Endometrial microvascular endothelial cells (primary cell): Measurements from ENCODE around the gene SNAPC1. TPM values are rescaled to one million over a fixed set of nuclear protein-coding genes. Genes with fewer than 3 reads are reported as not detected.

Experiments
- in situ Hi-C: cut with HindIII; loops from 2 replicates; pipeline ENCODE4 v1.10.0; 2017; ENCODE audit warnings: low sequenced_read_pairs, low pct_unique_long_range_greater_than_20kb; ENCODE audit errors: inconsistent ontology term
- total RNA-seq: library from RNA; depleted of rRNA; stranded (reverse); fragments of >200 nt; gene quantifications from one replicate; pipeline ENCODE4 v1.2.3, GENCODE V29; 2015; ENCODE audit errors: inconsistent ontology term

SNAPC1 gene
- total RNA-seq, 1 donor from 2014 or later = 5.1 TPM

DNA sequence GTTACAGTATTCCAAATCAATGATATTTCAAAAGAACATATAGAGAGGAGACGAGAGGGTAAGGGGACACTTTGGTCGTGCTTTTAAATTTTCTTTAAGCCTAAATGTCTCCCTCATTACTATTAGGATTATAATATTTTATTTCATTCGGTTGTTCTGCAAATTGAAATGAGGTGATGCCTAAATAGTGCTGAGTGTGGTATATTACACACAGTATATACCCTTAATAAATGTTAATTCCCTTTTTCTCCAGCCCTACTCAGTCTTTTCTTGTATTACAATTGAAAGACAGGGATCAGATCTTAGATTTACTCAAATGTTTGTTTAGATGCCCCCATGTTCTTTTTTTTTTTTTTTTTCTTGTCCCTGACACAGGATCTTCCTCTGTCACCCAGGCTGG lies 7.7 kb downstream of the SNAPC1 start:
- in situ Hi-C loops = no loop called here

DNA sequence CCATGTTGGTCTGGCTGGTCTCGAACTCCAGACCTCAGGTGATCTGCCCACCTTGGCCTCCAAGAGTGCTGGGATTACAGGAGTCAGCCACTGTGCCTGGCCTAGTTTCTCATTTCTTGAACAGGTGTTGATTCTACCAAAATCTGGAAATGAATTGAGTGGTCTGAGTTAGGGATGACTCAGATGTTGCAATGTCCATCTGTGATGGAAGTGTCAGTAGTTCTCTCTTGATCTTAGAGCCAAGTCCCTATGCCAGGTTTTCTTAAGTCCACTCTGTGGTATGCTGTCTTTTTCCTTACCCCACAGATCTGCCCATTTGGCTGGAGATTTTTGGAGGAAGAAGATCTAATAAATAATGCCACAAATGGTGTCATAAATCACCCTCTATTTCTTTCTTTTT lies 12.6 kb downstream of the SNAPC1 start:
- in situ Hi-C loops = no loop called here

DNA sequence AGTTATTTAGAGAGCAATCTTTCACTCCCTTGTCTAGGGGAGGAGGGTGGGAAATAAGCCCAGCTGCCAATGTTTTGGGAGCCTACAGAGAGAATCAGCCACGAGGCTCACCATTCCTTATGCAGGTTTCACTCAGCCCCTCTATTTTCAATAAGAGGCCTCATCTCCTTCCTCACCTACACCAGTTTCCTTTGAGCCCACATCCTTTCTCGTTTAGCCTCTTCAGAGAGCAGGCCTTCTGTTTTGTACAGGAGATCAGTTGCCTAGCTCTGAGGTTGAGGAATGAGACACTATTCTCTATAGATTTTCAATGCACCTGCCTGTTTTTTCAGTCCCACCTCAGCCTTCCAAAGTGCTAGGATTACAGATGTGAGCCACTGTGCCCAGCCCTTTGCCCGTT lies 17.9 kb downstream of the SNAPC1 start:
- in situ Hi-C loops = no loop called here

DNA sequence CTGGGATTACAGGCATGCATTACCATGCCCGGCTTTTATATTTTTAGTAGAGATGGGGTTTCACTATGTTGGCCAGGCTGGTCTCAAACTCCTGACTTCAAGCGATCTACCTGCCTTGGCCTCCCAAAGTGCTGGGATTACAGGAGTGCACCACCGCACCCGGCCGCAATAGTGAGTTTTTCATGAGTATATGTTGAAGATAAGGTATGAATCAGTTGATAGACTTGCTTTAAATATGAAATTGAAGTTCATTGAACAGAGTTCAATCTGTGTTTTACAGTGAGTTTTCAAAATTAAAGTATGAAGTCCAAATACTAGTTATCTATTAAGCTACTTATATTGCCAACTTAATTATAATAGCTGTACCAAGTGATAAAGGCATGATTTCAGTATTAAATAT lies 35.1 kb downstream of the SNAPC1 start:
- in situ Hi-C loops = no loop called here

DNA sequence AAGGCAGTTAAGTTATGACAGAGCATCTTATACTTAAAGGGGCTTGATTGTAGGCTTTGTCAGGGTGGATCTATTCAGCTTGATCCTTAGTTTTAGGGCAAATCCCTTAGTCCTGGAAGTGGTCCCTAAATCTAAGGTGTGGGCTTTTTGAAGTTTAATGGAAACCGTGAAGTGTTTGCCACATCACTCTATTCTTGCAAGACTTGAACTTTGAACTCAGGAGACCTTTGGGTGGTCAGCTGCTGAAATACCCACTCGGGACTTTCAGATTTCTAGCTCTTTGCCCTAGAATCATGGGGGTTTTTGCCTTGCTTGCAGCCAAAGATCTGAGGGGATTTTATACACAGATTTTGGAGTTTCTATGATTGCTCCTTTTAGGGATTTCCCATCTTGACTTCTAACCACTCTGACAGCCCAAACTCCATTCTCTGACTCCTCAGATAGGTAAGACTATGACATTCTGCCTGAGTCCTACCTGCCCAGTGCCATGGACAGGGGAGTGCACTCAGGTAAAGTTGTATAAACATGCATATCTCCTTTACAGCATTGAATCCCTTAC lies 39.9 kb downstream of the SNAPC1 start:
- in situ Hi-C loops = no loop called here

DNA sequence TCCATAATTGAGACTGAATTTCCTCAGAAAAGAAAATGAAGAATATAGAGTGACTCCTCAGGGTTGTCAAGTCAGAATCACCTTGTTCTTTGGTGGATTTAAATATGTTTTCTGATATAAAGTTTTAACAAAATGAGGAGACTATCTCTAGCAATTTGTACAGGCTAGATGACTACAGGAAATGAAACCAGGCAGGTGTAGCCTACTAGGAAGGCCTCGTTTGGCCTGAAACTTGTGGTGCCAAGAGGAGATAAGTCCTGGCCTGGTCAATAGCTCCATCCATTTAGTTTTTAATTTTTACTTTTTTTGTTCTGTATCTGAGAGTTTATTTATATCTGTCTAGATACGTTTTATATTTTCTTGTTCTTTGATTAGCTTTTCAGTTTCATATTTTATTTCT lies 41.5 kb downstream of the SNAPC1 start:
- in situ Hi-C loops = no loop called here

DNA sequence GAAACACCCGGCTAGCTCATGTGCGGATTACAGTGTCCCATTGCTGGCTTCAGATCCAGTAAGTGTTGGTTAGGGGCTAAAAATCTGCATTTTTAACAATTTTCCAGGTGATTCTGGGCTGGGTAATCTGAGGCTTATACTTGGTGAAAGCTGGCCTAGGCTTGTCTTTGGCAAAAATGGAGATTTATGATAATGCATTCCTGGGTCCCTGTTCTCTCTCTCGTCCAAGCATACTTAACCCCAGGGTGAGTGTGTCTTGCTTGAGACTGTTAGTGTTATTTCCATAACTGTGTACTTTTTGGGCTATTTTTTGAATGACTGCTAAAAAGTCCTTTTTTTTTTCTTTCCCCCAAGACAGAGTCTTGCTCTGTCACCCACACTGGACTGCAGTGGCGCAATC lies 43.2 kb downstream of the SNAPC1 start:
- in situ Hi-C loops = no loop called here

DNA sequence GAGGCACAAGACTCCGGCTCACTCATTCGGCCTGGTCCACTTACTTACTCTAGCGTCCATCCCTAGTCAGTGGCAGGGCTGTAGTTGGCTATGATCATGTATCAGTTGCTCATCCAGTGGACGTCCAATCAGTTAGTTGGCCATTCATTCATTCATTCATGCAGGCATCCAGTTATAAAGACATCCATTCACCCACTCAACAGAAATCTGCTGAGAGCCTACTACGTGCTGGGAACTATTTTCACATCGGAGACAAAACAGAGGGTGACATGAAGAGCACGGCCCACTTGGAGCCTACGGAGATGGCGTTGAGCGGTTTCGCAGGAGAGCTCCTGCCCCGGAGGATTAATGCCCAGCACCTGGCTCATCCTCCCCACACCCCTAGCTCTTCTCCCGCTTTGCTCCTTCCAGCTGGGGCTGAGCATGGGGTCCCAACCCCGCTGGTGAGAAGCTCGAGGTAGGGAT lies 49.7 kb downstream of the SNAPC1 start:
- in situ Hi-C loops = loop anchor here (10.0 kb wide), 1 partner anchor 347 kb away; no protein-coding TSS in a partner anchor

DNA sequence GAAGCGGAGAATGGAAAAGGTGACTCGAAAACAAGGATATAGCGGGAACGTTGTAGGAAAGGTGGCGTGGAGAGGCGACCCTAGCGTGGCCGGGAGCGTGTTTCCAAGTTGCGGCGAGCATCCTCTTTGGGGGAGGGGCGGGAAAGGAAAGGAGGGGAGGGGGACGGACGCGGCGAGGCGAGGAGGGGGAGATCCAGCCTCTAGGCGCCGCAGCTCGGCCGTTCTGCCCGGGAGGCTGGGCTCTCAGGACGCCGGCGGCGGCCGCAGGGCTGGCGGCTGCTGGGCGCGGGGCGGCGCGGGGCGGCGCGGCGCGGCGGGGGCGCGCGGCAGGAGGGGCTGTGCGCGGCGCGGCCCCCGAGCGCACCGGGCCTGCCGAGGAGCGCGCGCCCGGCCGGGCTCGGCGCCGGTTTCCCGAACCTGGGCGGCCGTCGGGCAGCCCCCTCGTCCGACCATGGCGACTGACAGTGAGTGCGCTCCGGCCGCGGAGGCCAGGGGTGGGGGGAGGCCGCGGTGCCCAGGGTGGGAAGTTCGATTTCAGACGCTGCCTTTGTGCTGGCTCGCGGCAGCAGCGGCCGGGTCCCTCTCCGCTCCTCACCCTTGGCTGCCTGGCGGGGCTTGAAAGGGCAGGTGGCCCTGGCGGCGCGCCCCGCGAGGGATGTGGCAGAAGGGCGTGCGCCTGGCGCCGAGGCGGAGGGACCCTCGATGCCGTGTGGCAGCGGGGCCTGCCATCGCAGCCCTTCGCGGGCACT lies 50.3 kb downstream of the SNAPC1 start, which contains the start of gene SYT16:
SYT16 (plus strand) TSS at position 357 of the 749 bp plus-strand sequence.
- in situ Hi-C loops = loop anchor here (10.0 kb wide), 1 partner anchor 348 kb away; no protein-coding TSS in a partner anchor

DNA sequence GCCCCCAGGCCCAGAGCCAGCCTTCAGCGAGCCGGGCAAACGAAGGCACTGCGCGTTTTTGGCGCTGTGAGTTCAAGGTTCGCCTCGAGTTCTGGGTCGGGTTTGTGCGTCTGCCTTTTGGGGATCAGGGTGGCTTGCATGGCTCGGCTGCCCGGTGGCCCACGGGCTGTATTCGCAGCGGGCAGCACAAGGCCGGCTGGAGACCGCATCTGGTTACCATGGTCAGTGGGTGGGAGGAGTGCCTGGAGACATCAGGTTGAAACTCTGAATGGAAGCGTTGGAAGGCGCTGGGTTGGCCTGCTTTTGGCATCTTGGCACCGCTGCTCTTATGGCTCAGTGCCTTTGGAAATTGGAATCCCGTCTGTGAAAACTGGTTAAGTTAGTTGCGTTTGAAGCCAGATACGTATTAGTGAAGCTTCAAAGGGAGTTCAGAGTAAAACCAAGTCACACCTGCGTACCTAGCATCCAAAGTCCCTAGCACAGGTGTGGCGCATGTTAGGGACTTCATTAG lies 50.9 kb downstream of the SNAPC1 start:
- in situ Hi-C loops = loop anchor here (10.0 kb wide), 1 partner anchor 348 kb away; no protein-coding TSS in a partner anchor

DNA sequence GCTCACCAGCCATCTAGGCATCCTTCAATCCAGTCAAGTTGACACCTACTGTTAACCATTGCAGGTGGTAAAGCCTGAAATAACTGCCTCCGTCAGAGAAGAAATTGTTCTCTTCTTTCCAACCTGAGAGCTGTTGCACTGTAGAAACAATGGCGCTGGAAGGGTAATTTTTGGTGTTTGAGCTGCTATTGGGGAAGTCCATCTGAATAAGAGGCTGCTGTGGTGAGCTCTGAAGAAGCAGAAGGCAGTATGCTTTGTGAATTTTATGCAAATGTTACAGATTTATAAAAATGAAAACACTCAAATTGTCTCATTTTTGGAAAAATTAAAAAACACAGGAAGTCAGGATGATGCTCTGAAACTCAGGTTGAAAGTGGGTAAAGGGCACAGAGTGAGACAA lies 60.2 kb downstream of the SNAPC1 start:
- in situ Hi-C loops = no loop called here

DNA sequence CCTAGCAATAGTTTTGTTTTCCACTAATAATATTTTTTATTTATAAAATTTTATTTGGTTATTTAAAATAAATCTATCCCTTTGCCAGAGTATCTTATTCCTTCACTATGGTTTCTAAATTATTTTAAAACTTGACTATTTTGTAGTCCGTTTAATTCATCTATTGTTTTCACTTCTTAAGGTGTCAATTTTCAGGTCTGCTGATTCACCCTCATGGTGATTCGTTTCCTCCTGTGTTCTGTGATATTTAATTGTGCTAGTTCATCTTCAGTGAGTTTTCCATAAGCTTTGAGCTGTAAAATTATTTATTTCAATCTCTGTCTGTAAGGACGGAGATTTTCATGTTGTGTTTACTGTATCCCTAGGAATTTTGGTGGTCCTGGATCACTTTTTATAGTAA lies 70.6 kb downstream of the SNAPC1 start:
- in situ Hi-C loops = loop anchor here (10.0 kb wide), 1 partner anchor 358 kb away; no protein-coding TSS in a partner anchor

DNA sequence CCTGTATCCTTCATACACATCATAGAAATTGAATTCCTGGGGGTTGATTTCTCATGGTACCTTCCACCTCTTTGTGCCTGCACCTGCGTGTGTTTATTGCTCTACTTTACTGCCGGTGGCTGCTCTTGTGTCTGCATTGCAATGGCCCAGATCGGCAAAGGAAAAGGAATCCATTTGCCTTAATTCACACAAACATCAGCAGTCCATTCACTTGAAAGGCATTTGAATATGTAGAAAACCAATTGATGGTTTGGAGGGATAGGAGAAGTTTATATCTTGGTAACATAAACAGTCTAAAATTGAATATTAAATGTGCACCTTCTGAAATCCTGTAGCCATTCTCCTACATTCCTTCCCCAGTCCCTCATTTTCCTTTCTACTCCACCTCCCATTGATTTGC lies 74.0 kb downstream of the SNAPC1 start:
- in situ Hi-C loops = loop anchor here (10.0 kb wide), 1 partner anchor 361 kb away; no protein-coding TSS in a partner anchor

DNA sequence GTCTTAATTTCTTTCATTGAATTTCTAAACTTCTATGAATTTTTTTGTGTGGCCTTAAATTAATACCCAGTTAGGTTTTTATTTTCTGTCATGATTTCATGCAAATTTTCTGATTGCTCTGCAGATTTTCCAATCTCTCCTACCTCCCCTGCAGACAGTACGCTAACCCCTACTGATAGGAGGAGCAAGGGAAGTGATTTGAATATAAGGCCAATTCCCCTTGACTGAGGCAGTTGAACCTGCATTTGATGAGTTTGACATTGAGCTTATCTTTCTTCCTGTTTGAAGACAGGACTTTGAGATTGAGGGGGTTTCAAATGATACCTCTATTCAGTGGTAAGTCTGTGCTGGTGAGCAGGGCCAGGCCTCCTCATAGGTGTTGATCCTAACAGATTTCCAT lies 74.6 kb downstream of the SNAPC1 start:
- in situ Hi-C loops = loop anchor here (10.0 kb wide), 1 partner anchor 362 kb away; no protein-coding TSS in a partner anchor

DNA sequence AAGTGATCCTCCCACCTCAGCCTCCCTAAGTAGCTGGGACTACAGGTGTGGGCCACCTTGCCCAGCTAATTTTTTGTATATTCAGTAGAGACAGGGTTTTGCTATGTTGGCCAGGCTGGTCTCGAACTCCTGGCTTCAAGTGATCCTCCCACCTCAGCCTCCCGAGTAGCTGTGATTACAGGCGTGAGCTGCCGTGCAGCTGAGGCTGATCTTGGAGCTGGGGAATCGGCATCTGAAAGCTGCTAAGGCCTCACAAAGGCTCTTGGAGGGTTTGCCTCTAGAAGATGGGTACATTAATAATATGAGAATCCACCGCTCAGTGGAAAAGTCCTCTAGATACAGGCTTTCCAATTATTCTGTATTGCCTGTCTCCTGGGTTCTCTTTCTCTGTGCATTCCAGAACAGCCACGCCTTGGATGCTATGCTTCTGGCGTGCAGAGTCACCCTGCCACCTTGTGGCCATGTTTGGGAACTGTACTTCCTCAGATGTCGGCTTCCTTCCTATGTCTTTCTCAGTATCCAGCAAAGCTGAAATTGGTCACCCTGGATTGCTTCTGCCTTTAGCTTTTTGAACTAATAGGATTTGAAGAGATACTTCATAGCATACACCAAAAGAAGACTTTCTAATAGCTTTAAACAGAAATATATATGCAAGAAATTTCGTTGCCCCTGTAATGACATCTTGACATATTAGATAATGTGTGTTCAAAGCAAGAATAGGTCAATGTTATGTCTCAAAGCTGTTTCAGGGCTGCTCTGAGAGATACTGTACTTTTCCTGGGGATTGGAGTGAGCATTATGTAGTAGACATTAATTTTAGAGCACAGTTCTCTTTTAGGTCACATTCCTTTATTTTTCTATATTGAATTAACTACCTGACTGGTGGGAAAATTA lies 75.4 kb downstream of the SNAPC1 start:
- in situ Hi-C loops = loop anchor here (10.0 kb wide), 1 partner anchor 363 kb away; no protein-coding TSS in a partner anchor

DNA sequence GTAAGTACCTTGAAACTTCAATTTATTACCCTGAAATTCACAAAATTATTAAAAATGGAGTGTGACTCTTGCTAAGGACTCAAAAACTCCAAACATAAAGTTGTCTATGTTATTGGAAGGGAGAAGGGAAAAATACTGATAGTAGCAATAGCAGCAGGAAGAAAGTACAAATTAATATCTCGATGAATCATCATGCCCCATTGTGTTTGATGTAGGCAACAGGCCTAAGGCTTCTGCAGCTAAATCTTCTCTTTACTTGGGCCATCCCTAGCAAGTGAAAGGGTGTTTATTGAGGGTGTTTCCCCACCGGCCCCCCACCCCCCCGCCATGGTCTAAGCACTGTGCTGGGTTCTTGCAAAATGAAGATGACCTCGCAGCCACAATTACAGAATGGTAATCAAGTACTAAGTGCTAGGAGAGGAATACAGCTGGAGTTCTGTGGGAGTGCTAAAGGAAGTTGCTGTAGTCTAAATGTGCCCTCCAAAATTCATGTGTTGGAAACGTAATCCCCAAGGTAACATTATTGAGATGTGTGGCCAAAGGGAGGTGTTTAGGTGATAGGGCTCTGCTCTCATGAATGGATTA lies 76.5 kb downstream of the SNAPC1 start:
- in situ Hi-C loops = loop anchor here (10.0 kb wide), 1 partner anchor 364 kb away; no protein-coding TSS in a partner anchor

DNA sequence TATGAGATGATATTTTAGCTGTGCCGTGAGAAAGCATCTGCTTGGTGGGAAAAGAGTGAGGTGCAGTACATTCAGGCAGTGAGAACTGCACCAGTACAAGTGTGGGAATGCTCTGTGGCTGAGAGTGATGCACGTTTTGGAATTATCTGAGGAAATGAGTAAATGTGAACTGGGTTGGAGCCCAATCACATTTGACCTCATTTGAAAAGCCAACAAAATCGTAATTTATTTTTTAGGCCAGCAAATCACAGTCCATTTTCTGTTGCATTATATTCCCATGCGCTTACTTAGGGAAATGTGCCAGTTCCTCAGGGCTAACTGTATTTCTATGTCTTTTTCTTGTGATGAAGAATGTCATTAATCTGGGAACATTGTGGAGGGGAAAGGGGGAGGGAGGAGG lies 77.3 kb downstream of the SNAPC1 start:
- in situ Hi-C loops = loop anchor here (10.0 kb wide), 1 partner anchor 365 kb away; no protein-coding TSS in a partner anchor

DNA sequence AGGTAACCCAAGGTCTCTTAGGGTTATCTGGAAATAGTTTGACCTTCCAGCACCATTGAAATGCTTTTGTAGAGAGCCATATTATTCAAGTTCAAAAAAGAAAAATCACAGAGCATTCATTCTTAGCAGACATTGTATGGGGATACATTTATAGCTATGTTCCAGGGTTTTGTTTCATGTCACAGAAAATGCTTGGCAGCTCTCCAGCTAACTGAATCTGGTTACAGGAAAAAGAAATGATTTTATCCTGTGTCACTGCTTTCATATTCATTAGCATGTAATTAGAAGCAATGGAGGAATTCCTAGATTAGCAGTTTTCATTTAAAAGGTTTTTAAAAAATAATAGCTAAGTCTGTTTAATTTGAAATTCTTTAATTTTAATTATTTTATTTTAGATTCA lies 78.9 kb downstream of the SNAPC1 start:
- in situ Hi-C loops = no loop called here
